GM23248 (cell line): Measurements from ENCODE around the gene HECTD1. TPM values are rescaled to one million over a fixed set of nuclear protein-coding genes. Genes with fewer than 3 reads are reported as not detected.
"Not testable (repeated sequence)": the region's sequence is repeated elsewhere in the genome, so short reads cannot be mapped to it uniquely, and the experiment has no call there.

Source experiments
- DNase-seq: peaks from one replicate; pipeline ENCODE4 v3.0.0-alpha.2; 2015
- H2AFZ ChIP-seq: fragments of 200-600 bp; sonication (generic); 2 replicates; pipeline ENCODE4 v1.6.1; 2016; ENCODE audit warnings: antibody characterized with exemption
- H3F3A ChIP-seq: fragments of 200-600 bp; sonication (generic); 2 replicates; pipeline ENCODE4 v1.6.1; 2016; ENCODE audit warnings: mild to moderate bottlenecking, antibody characterized with exemption, mixed run types; ENCODE audit not compliant: insufficient read depth
- H3K27ac ChIP-seq: fragments of 200-600 bp; sonication (generic); 2 replicates; pipeline ENCODE4 v1.5.1; 2016; ENCODE audit warnings: mild to moderate bottlenecking
- H3K27me3 ChIP-seq: fragments of 200-600 bp; sonication (generic); replicated peaks from 2 replicates; pipeline ENCODE4 v1.6.1; 2016; ENCODE audit warnings: mild to moderate bottlenecking; ENCODE audit not compliant: insufficient read depth
- H3K36me3 ChIP-seq: fragments of 200-600 bp; sonication (generic); 2 replicates; pipeline ENCODE4 v1.6.1; 2016; ENCODE audit warnings: low read depth, mild to moderate bottlenecking
- H3K4me1 ChIP-seq: fragments of 200-600 bp; sonication (generic); 2 replicates; pipeline ENCODE4 v1.6.1; 2016; ENCODE audit warnings: mild to moderate bottlenecking; ENCODE audit not compliant: insufficient read depth
- H3K4me2 ChIP-seq: fragments of 200-600 bp; sonication (generic); one replicate; pipeline ENCODE4 v1.6.1; 2016; ENCODE audit warnings: mild to moderate bottlenecking; ENCODE audit not compliant: unreplicated experiment
- H3K4me3 ChIP-seq: fragments of 200-600 bp; sonication (generic); 2 replicates; pipeline ENCODE4 v1.5.1; 2016; ENCODE audit warnings: mild to moderate bottlenecking
- H3K79me2 ChIP-seq: fragments of 200-600 bp; sonication (generic); 2 replicates; pipeline ENCODE4 v1.6.1; 2016; ENCODE audit warnings: mild to moderate bottlenecking; ENCODE audit not compliant: insufficient read depth
- H3K9ac ChIP-seq: fragments of 200-600 bp; sonication (generic); 2 replicates; pipeline ENCODE4 v1.6.1; 2016; ENCODE audit warnings: mild to moderate bottlenecking
- H3K9me2 ChIP-seq: fragments of 200-600 bp; sonication (generic); 2 replicates; pipeline ENCODE4 v1.6.1; 2016; ENCODE audit warnings: mixed run types, mild to moderate bottlenecking, moderate library complexity; ENCODE audit not compliant: insufficient read depth
- H3K9me3 ChIP-seq: fragments of 200-600 bp; sonication (generic); one replicate; pipeline ENCODE4 v1.6.1; 2017; ENCODE audit warnings: low read depth
- H4K20me1 ChIP-seq: fragments of 200-600 bp; sonication (generic); 2 replicates; pipeline ENCODE4 v1.6.0; 2016; ENCODE audit not compliant: insufficient read depth
- EZH2 ChIP-seq: fragments of 200-600 bp; sonication (generic); IDR thresholded peaks from 2 replicates; pipeline ENCODE4 v1.6.1; 2018; ENCODE audit warnings: antibody characterized with exemption, mild to moderate bottlenecking; ENCODE audit not compliant: insufficient read depth, poor library complexity, severe bottlenecking
- EZH2phosphoT487 ChIP-seq: fragments of 200-600 bp; sonication (generic); IDR thresholded peaks from 2 replicates; pipeline ENCODE4 v1.6.1; 2018; ENCODE audit warnings: antibody characterized with exemption, moderate library complexity, mild to moderate bottlenecking, low read depth; ENCODE audit not compliant: insufficient read depth
- WGBS, 2 experiments: methylation state at CpG; one replicate each; pipeline ENCODE4 v1.1.6; 2015 to 2017; ENCODE audit warnings: low lambda C conversion rate in 2 of 2, low coverage in 1 of 2; ENCODE audit errors: missing lambda C conversion rate in 2 of 2; 5-methylcytosine and 5-hydroxymethylcytosine counted together
- in situ Hi-C: fragments of 300-500 bp; cut with MboI; formaldehyde crosslinking; loops from 2 replicates; pipeline ENCODE4 v1.15.0; 2020
- polyA plus RNA-seq: library from polyadenylated mRNA; unstranded; fragments of >200 nt; fragmentation: Nextera tagmentation; extraction: Ambion mirVana; gene quantifications from 2 replicates; pipeline ENCODE4 v1.2.1, GENCODE V29; 2016
- total RNA-seq: library from RNA; depleted of rRNA; stranded (reverse); fragments of >200 nt; shearing (Covaris generic); gene quantifications from 2 replicates; pipeline ENCODE4 v1.2.3, GENCODE V29; 2014

Gene HECTD1
- total and polyA plus RNA-seq, 2 experiments from 2014 or later = 44.5 to 145 TPM

DNA sequence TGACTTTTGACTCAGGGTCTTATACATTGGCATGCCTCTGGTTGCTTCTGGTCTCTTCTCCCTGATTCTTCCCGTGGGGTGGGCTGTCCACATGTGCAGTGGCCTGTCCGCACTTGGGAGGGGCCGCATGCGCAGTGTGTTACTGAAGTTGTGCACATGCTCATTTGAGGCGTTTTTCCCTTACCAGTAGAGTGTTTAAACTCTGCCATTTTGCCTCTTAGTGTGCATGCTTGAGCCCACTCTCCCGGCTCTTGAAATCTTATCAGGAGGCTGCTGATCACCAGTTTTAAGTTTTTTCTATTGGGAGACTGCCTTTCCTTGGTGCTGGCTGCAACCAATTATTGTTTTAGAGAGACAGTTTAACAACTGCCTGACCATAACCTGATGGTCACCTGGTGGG is 32.1 kb upstream of the HECTD1 start:
- 81 to 92% methylated on average over 6 of the region's 6 CpGs for WGBS, 2 experiments
- Histone ChIP-seq H2AFZ (no peak overlapping the region), H3K9me3 (no peaks in the 10 kb centered on the region), H3K79me2 (no peaks in the 10 kb centered on the region), H3K9me2 (no peaks in the 10 kb centered on the region), H3F3A (no peaks in the 10 kb centered on the region), H3K36me3 (no peaks in the 10 kb centered on the region), H3K4me3 (no peak overlapping the region), H3K9ac (no peak overlapping the region), H4K20me1 (no peaks in the 10 kb centered on the region), H3K4me1 (peaks cover 9% of the 10 kb centered on the region; the same call in 1 of the 2 replicates), H3K27ac (no peak overlapping the region), H3K27me3 (no peaks in the 10 kb centered on the region), H3K4me2 (no peak overlapping the region)
- TF ChIP-seq EZH2 = no peak
- no peak for TF ChIP-seq EZH2phosphoT487
- DNase-seq = no peak
- in situ Hi-C loops = no loop called here

DNA sequence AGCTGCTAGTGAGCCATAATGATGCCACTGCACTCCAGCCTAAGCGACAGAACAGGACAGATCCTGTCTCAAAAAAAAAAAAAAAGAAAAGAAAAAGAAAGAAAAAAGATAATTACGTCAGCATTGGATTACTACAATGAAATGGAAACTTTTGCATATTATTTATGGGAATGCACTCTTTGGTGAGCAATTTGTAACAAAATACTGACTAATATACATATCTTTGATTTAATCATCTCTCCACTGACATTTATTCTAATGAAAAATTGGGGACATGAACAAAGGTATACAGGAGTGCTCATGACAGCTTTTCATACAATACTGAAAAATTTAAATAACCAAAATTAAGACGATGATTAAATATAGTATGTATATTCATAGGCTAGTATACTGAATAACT is 27.9 kb upstream of the HECTD1 start:
- no peaks in the 10 kb centered on the region for H3K9me3 ChIP-seq
- no peak overlapping the region for H2AFZ ChIP-seq
- H3K4me2 ChIP-seq = no peak overlapping the region
- no peaks in the 10 kb centered on the region; the same call in 1 of the 2 replicates for H3K4me1 ChIP-seq
- in situ Hi-C loops = no loop called here
- no peaks in the 10 kb centered on the region for H3K79me2 ChIP-seq
- H3K27me3 ChIP-seq = no peaks in the 10 kb centered on the region
- 88 to 94% methylated on average over 3 of the region's 3 CpGs for WGBS, 2 experiments
- TF ChIP-seq EZH2phosphoT487 = no peak
- no peak for TF ChIP-seq EZH2
- no peaks in the 10 kb centered on the region for H3F3A ChIP-seq
- H3K27ac ChIP-seq = no peak overlapping the region
- no peak for DNase-seq
- no peaks in the 10 kb centered on the region for H3K9me2 ChIP-seq
- H3K36me3 ChIP-seq = no peaks in the 10 kb centered on the region
- no peak overlapping the region for H3K4me3 ChIP-seq
- H3K9ac ChIP-seq = no peak overlapping the region
- H4K20me1 ChIP-seq = no peaks in the 10 kb centered on the region

DNA sequence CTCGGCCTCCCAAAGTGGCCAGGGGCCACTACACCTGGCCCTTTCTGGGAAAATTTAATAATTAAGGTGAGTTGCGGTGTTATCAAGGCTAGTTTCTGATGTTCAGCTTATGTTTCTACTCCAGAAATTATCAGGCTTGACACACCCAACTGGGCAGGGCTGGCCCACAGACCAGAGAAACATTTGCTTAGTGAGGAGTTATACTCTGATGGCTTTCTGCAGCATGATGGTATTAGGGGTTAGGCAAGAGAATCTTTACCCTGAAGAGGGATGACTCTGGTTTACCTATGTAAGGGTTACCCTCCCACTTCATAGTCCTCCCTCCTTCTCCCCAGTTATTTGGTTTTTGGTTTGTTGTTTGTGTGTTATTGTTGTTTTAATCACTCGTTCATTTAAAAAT is 24.5 kb upstream of the HECTD1 start:
- WGBS, 2 experiments = 93 to 95% methylated on average over 3 of the region's 3 CpGs
- no peaks in the 10 kb centered on the region for H3K79me2 ChIP-seq
- DNase-seq = no peak

DNA sequence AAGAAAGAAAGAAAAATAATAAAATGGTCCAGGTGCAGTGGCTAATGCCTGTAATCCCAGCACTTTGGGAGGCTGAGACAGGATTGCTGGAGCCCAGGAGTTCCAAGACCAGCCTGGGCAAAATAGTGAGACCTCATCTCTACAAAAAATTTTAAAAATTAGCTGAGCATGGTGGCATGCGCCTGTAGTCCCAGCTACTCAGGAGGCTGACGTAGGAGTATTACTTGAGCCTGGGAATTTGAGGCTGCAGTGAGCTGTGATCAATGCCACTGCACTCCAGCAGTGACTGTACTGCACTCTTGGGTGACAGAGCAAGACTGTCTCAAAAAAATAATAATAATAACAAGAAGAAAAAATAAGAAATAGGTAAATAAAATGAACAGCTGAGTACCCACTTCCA is 23.7 kb upstream of the HECTD1 start:
- in situ Hi-C loops = not testable (repeated sequence)
- WGBS, 2 experiments = 83 to 88% methylated on average over 2 of the region's 2 CpGs

More for the DNA sequence above, 24.5 kb upstream of the HECTD1 start:
- in situ Hi-C loops = no loop called here
- Histone ChIP-seq H3K27ac (no peak overlapping the region), H4K20me1 (no peaks in the 10 kb centered on the region), H3F3A (peaks cover 13% of the 10 kb centered on the region; the same call in 1 of the 2 replicates), H3K4me1 (peaks cover 19% of the 10 kb centered on the region), H3K36me3 (no peaks in the 10 kb centered on the region), H3K4me2 (no peak overlapping the region), H3K9me2 (no peaks in the 10 kb centered on the region), H3K9me3 (no peaks in the 10 kb centered on the region), H3K4me3 (no peak overlapping the region), H3K9ac (no peak overlapping the region), H3K27me3 (no peaks in the 10 kb centered on the region), H2AFZ (no peak overlapping the region)
- TF ChIP-seq EZH2phosphoT487 = no peak
- no peak for TF ChIP-seq EZH2

DNA sequence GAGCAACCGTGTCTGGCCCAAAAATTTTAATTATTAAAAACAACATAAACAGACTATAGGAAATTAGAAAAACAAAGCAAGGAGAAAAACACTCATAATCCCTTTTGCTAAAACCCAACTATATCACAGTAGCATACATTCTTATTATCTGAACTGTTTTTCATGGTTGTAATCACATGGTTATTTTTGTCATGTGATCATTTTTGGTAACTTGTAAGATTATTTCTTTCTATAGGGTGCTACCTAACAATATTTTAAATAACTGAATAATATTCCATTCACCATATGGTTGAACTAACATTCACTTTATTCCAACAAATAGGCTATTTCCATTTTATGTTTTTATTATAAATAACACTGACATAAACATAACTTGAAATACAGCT is 23.0 kb upstream of the HECTD1 start:
- Histone ChIP-seq H3K79me2 (no peaks in the 10 kb centered on the region), H2AFZ (peak overlapping the region; percentile 71), H3F3A (peaks cover 13% of the 10 kb centered on the region; the same call in 1 of the 2 replicates), H3K4me1 (peaks cover 19% of the 10 kb centered on the region), H3K4me2 (no peak overlapping the region), H3K4me3 (no peak overlapping the region), H3K9ac (no peak overlapping the region), H3K36me3 (no peaks in the 10 kb centered on the region), H3K9me2 (no peaks in the 10 kb centered on the region), H3K27ac (0 out of 2 replicates have a peak overlapping the region, but pooled peaks have one; percentile 77), H4K20me1 (no peaks in the 10 kb centered on the region), H3K9me3 (no peaks in the 10 kb centered on the region), H3K27me3 (no peaks in the 10 kb centered on the region)
- in situ Hi-C loops = no loop called here
- no peak for DNase-seq
- TF ChIP-seq EZH2 (no peak), EZH2phosphoT487 (no peak)
- 95 to 100% methylated on average over 1 of the region's 1 CpG for WGBS, 2 experiments

More for the DNA sequence above, 23.7 kb upstream of the HECTD1 start:
- H3K4me2 ChIP-seq, H3K9me3 ChIP-seq, H3K27ac ChIP-seq, H3K9me2 ChIP-seq, DNase-seq, H3K36me3 ChIP-seq, H3K27me3 ChIP-seq, H3K9ac ChIP-seq, H3K79me2 ChIP-seq, H3K4me3 ChIP-seq, H4K20me1 ChIP-seq, H2AFZ ChIP-seq: not testable (repeated sequence)
- peaks cover 19% of the 10 kb centered on the region for H3K4me1 ChIP-seq
- H3F3A ChIP-seq = peaks cover 13% of the 10 kb centered on the region; the same call in 1 of the 2 replicates
